MM.1S (cell line): Measurements from ENCODE around the gene ADH1A.

ENCODE experiments used
- EZH2 ChIP-seq: fragments of 300-600 bp; sonication (generic); optimal IDR thresholded peaks from 2 replicates; pipeline ENCODE3; 2017; ENCODE audit warnings: low read depth, mild to moderate bottlenecking, antibody characterized with exemption, low read length, mixed read lengths
- TF ChIP-seq, protein P1 (sequence below): fragments of 300-600 bp; sonication (generic); IDR thresholded peaks from 2 replicates; pipeline ENCODE4 v1.5.1; 2016; ENCODE audit warnings: antibody characterized with exemption, low read length, mixed read lengths

DNA sequence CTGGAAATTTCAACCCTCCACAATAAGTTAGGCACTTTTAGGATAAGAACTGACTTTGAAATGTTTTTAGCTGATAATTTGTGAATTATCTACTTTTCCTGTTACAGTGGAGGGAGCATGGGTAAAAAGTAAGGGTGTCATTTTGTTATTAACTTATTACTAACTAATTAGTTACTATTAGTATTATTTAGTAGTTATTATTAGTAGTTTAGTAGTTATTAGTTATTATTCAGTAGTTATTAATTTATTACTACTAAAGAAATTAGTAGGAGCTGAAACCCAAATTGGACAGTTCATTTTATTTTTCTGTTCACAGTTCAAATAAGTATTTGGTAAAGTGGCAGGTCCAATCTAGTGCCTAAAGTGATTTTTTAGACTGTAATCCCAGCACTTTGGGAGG, 5.4 kb downstream of the ADH1A start:
- TF ChIP-seq, protein P1, sequence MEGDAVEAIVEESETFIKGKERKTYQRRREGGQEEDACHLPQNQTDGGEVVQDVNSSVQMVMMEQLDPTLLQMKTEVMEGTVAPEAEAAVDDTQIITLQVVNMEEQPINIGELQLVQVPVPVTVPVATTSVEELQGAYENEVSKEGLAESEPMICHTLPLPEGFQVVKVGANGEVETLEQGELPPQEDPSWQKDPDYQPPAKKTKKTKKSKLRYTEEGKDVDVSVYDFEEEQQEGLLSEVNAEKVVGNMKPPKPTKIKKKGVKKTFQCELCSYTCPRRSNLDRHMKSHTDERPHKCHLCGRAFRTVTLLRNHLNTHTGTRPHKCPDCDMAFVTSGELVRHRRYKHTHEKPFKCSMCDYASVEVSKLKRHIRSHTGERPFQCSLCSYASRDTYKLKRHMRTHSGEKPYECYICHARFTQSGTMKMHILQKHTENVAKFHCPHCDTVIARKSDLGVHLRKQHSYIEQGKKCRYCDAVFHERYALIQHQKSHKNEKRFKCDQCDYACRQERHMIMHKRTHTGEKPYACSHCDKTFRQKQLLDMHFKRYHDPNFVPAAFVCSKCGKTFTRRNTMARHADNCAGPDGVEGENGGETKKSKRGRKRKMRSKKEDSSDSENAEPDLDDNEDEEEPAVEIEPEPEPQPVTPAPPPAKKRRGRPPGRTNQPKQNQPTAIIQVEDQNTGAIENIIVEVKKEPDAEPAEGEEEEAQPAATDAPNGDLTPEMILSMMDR, result no peak
- TF ChIP-seq EZH2, result no peak
